ENCODE data around the gene ADGRA1.

ADGRA1 gene

DNA sequence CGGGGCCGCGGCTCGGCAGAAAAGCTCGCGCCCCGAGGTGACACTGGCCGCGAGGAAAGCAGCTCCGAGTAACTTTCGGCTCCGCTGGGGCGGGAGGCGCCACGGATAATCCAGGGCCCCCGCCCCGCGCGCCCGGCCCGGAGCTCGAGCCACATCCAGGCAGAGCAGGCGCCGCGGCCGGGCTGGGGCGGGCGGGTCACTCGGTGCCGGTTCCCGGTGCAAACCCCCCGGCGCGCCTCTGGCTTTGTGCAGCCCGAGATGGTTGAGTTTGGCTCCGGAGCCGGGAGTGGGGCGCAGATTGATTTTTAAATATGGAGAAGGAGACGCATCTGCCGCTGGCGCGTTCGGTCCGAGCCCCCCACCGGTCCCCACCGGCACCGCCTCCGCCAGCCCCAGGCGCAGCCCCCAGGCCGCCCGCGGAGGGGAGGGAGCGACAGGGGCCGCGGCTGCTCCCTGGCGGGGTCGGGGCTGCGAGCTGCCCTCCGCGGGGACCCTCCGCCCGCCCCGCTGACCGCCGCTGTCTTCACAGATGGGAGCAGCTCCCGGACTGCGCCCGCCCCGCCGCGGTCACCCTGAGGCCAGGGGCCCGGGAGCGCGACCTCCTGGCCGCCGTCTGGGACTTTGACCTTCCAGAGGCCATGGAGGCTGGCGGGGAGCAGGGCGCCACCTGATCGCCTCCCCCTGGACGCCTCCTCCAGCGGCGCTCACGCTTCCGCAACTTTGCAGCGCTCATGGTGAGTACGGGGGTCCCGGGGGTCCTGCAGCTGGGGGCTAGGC, 643 bp downstream of the ADGRA1 start:
- DNase-seq, result peak in 5 of 42 donors; percentile 36 to 65 (median 49)
- intact Hi-C loops (cut with DNase I), result no loop called here

DNA sequence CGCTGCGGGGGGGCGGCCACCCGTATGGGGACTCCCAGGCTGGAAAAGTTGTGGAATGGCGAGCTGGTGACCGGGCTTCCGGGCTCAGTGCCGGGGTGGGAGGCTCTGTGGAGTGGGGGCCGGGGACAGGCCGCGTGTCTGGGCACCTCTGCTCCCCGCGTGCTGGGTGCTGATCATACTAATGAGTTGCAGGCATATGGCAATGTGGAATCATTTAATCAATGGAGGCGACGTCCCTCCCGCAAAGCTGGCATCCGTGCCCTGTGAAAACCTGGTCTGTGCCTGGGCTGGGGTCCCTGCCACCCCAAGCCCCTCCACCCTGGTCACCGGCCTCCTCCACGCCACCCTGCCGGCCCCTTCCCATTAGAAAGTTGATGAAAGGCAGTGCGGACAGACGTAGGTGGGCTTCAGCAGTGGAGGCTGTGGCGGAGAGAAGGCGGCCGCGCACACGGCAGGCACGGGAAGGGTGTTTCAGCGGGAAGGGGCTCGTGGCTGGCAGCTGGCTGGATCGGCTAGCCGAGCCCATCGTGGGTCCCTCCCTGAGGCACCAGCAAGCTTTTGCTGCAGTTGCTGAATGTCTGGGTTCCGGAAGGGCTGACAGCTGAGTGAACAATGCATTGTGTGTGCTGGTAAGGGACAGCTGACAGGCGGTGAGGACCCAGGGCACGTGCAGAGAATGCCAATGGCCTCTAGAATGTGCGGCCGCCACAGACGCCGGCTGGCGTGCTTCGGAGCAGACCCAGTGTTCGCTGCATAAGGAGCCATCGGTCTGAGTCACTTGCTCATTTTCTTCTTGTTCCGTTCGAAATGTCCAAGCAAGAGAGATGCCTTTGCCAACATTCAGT, 1.5 kb downstream of the ADGRA1 start:
- peak; percentile 72 to 96 (median 90) for DNase-seq

DNA sequence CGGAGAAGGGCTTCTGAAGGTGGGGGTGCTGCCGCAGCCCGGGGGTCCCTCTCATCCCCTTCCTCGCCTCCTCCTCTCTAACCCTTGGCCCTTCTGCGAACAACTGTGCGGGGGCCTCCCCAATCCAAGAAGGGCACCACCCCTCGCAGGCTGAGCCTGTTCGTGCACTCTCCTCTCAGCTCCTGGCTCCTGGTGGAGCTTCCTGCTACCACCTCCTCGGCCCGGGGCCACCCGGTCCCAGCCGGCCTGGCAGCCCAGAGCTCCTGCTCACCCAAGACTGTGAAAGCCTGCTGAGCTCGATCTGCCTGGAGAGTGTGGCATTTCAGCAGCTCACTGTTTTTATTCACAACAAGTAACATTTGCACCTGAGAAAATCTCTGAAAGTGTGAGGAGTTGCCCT, 2.4 kb downstream of the ADGRA1 start:
- intact Hi-C loops (cut with DNase I), result no loop called here
- DNase-seq, result peak in 1 of 42 donors; percentile 16

More for the DNA sequence above, 1.5 kb downstream of the ADGRA1 start:
- intact Hi-C loops (cut with DNase I), result no loop called here

DNA sequence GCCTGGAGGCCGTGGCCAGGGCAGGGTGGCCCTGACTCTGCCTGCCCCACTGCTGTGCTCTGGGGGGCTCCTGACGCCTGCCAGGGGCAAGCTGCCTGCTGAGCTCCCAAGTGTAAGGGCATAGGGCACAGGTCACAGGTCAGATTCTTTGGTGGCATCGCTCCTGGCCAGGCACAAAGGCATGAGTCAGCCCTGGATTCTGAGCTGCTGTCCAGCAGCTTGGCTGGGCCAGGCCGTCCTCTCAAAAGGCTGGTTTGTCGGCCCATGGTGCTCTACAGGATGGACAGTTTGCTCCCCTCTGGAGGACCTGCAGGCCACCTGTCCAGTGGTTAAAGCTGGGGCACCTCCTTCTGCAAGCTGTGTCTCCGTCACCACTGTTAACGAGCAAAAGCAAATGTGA, 2.9 kb downstream of the ADGRA1 start:
- intact Hi-C loops (cut with DNase I), result no loop called here
- no peak for DNase-seq

DNA sequence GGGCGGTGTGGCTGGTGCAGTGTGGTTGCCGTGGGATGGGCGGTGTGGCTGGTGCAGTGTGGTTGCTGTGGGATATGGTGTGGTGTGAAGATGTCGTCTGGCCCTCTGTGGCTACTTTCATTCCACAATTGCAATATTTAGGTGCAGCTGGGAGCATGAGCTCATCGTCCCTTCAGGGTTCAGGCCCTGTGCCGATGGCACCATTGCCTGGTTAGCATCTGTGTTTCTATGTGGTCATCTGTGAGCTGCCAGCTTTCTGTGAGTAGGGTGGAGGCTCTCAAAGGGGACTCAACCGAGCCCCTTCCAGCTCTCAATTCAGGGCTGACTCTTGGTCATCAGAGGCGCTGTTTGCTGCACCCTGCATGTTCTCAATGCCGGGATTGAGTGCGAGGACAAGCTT, 3.6 kb downstream of the ADGRA1 start:
- intact Hi-C loops (cut with DNase I), result no loop called here
- DNase-seq, result peak in 14 of 42 donors; percentile 29 to 68 (median 44)

DNA sequence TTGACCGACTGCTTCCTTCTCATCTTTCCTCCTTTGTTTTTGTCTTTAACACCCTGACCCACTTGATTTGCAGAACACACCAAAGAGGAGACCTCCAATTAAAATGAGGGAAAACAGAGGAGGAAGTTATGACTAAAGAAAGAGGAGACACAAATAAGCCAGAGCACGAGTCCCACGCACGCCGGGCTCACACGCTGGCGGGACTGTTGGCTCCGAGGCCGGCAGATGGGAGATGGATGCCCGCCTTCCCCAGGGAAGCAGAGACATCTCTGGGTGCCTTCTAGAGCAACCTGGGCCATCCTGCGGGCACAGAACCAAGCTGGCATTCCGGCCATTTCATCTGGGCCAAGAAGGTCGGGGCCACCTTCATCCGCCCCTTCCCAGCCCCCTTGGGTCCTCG, 5.6 kb downstream of the ADGRA1 start:
- DNase-seq, result no peak
- intact Hi-C loops (cut with DNase I), result no loop called here

DNA sequence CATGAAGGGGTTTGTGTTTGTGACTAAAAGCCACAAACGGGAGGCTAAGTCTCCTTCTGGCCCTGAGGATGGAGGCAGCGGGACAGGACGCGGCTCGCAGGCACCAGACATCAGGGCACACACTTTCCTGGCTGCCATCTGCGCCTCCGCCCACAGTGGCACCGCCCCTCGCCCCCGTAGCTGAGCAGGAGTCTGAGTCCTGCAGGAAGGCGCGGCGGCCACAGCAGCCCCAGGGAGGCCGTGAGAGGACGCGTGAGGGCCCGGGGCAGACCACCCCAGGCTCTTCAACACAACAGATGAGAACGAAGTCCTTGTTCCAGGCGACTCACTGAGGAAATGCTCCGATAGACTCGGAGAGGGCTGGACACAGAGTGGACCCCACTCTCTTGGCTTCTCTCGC, 6.6 kb downstream of the ADGRA1 start:
- intact Hi-C loops (cut with DNase I), result no loop called here
- DNase-seq, result no peak

DNA sequence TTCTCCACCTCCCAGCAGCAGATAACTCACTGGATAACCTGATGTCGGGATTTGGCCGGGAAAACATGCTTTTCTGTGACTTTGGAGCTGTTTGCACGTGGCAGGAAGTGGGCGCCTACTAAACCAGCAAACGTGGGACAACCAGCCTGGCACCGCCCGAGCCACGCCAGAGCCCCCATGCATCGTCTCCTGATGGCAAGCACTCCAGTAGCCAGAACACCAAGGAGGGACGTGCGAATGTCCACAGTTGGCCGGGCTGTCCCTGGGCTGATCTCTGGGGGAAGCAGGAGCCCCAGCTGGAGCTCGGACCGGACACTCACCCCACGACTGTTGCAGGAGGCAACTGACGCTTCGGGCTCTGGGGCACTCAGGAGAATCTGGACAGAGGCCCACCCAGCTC, 7.1 kb downstream of the ADGRA1 start:
- DNase-seq, result no peak
- intact Hi-C loops (cut with DNase I), result no loop called here

DNA sequence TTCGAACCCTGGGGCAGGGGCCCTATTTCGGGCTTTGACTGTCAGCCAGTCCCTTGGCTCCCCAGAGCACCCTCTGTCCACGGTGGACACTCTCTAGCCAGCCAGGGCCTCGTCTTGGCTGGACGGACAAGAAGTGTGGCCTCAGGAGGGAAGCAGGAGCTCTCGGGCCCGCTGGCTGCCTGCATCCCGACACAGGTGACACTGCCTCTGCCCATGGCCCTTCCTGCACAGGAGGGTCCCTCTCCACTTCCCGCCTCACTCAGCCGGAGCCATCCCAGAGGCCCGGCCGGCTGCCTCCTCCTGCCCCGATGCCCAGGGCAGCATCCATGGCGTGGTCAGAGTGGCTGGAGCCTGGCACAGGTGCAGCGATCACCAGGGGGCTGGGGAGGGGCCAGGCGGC, 7.9 kb downstream of the ADGRA1 start:
- intact Hi-C loops (cut with DNase I), result no loop called here
- DNase-seq, result no peak

DNA sequence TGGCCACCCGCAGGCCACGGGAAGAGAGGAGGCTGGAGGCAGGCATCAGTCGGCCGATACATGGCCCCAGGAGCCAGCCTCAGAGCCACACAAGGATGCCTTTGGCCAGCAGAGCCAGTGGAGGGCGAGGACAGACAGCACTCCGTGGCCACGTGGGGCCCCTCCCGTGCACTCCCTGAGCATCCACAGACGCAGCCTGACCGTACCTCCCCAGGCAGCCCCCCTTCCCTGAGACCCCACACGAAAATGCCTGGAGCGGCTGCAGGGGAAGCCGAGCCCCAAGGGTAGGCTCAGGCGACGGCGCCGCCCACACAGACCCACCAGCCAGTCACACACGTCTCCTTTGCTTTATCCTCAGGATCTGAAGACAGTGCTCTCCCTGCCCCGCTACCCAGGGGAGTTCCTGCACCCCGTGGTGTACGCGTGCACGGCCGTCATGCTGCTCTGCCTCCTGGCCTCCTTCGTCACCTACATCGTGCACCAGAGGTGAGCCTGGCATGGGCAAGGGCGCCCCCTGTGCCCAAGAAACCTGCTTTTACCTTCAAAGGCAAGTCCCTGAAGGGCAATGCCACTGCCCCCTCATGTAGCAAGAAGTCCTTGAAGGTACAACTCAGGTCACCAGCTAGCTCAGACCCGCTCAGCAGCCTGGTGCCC, 9.0 kb downstream of the ADGRA1 start:
- peak in 1 of 42 donors; percentile 20 for DNase-seq
- intact Hi-C loops (cut with DNase I), result no loop called here

DNA sequence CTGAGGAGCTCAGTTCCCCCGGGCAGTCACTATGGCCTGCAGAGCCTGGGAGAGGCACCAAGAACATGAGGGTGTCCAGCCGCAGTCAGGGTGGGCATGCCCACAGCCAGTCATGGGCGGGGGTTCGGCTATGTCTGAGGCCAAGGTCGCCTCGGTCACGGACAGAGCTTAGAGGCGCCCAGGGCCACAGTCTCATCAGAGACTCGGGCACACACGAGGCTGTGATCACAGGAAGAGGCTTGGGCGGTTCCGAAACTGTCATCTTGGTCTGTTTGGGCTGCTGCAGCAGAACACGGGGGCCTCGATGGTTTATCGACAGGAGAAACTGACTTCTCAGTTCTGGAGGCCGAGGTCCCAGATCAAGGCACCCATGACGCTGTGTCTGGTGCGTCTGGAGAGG, 9.7 kb downstream of the ADGRA1 start:
- DNase-seq, result no peak
- intact Hi-C loops (cut with DNase I), result no loop called here

DNA sequence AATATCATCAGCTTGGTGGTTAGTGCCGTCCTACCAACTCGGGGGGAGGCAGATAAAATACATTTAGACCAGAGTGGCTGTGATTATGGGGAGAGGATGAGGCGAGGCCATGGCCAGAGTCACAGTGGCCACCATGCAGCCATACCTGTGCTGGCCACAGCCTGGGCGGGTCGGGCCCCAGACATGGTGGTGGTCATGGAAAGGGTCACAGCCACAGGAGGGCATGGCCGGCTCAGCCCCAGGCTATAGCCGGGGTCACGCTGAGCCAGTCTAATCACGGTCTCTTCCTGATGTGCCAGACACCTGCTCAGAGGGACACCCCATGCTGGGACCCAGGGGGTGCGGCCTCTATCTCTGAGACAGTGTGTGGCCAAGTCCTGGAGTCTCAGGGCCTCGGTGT, 10.2 kb downstream of the ADGRA1 start:
- intact Hi-C loops (cut with DNase I), result no loop called here
- DNase-seq, result no peak

DNA sequence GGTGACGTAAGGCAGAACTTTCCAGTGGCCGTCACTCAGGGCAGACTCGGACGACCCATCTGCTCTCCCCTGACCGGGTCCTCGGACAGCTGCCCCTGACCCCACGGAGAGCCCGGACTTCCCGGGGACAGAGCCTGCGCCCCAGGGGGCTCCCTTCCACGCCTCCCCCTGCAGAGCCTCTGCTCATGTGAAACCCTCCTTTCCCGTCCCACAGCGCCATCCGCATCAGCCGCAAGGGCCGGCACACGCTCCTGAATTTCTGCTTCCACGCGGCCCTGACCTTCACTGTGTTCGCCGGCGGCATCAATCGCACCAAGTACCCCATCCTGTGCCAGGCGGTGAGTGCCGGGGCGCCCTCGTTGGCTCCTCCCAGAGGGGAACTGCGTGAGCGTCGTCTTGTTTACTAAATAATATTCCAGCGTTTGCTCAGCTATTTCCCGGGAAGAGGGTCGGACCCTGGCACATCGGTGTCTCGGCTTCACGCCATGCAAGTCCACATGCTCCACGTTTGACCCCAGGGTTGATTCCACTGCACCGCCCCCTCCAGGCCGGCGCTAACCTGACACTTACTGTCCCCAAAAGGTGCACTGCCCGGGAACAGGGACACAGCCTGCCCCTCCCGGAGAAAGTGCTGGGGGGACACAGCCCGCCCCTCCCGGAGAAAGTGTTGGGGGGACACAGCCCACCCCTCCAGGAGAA, 10.9 kb downstream of the ADGRA1 start:
- no peak for DNase-seq
- intact Hi-C loops (cut with DNase I), result no loop called here

DNA sequence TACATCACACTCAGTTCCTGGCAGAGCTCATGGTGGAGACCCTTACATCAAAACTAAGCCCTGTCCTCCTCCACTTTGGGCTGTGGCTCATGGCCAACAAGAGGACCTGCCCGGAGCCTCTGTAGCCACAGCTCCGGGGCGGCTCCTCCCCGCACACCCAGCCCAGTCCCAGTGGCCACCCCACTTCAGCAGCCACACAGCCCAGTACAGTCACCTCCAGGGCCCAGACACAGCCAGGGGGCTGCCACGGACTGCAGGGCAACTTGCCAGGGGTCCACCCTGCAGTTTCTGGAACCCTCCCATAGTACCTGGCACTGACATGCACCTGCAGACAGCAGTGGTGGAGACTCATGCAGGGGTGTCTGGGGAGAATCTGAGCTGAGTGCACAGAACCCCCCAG, 11.8 kb downstream of the ADGRA1 start:
- DNase-seq, result no peak
- intact Hi-C loops (cut with DNase I), result no loop called here

DNA sequence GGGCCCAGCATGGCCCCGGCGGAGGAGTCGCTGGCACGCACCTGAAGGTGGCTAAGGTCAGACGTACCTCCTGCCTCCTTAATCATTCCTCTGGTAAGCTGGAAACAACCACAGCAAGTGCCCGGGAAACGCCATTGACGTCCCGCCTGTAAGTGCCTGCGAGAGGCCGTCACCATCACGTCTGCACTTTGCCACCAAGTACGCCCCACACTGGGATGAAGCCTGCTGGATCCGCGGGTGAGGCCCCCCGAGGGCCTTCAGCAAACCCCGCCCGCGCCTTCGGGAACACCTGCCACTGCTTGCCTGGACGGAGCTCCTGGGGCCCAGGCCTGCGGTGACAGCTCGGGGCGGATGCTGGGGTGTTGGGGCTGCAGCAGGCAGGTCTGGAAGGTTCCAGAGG, 12.5 kb downstream of the ADGRA1 start:
- DNase-seq, result no peak
- intact Hi-C loops (cut with DNase I), result no loop called here

DNA sequence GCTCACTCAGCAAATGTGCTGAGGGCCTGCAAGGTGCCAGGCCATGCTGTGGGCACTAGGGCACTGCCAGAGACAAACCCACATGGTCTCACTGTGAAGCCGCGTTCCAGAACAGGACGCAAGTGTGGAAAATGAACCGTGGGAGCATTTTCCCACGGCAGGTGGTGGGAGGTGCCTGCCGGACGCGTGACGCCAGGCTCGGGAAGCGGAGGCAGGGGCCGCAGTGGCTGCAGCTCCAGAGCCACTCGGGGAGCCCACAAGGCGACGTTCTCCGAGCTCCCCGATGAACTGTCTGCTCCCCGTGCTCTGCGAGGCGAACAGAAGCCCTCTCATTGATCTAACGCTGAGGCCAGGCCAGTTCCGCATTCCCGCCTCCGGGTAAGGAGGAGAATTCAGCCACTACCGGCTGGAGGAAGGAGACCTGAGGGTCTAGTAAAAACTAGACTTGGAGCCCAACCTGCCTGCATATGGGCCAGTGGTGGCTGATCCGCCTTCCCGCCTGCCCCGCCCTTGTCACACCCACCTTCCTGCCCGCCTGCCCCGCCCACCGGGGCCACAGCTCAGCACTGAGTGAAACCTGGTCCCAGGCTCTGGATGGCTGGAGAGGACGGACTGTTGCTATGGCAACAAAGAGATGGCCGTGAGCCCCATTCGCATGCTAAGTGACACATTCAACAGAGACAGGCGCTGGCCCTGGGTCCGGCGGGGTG, 13.1 kb downstream of the ADGRA1 start:
- intact Hi-C loops (cut with DNase I), result no loop called here

DNA sequence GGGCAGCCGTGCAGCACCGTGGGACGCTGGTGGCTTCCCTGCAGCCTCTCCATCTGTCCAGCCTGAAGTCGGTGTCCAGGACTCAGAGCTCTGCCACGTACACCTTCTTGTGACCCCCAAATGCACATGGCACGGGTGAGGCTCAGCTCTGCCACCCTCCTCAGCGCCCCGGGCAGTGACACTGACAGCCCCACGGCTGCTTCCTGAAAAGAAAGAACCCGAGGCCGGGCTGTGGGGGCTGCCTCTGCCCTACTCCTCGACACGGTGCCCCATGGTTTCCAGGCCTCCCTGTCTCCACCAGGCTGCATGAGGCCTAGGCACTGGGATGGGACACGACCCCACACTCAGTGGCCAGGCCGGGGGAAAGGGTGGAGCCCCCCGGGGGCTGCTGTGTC, 13.7 kb downstream of the ADGRA1 start:
- intact Hi-C loops (cut with DNase I), result no loop called here
- no peak for DNase-seq

More for the DNA sequence above, 13.1 kb downstream of the ADGRA1 start:
- DNase-seq, result no peak

DNA sequence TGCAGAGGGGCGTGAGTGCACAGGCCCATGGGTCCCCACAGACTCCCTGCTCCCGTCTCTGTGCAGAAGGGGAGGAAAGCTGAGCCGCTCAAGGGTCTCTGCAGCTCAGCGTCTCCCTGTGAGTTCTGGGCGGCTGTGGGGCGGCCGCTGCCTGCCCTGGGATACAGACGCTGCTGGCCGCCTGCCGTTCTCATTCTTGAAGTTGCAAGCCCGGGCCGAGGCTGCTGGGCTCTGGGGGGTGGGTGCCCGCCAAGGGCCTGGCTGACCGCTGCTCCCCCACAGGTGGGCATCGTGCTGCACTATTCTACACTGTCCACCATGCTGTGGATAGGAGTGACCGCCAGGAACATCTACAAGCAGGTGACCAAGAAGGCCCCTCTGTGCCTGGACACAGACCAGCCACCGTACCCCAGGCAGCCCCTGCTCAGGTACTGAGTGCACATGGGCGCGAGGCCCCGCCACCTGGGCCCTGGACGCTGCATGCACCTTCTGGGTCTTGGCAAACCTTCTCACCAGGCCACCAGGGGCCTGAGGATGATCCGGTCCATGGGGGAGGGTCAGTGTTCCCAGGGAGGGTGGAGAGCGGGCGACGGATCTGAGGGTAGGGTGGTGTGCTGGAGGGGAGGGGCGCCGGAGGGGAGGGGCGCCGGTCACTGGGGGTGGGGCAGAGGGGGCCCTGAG, 14.8 kb downstream of the ADGRA1 start:
- no peak for DNase-seq
- intact Hi-C loops (cut with DNase I), result no loop called here
